Midbrain (tissue), 1 donor: ENCODE measurements around the gene CDC42EP1.

Source experiments
- DNase-seq: peaks from one replicate; lab custom pipeline; 2025; lab: John Stamatoyannopoulos, UW

CDC42EP1 gene

GRCh38 chr22:37560608-37561211 lies 430 bp downstream of the CDC42EP1 start:
- no peak for DNase-seq

- DNase-seq = peak; percentile 87
Measured at GRCh38 chr22:37561212-37562048, 1.1 kb downstream of the CDC42EP1 start.

- no peak for DNase-seq
Measured at GRCh38 chr22:37562049-37562875, 2.0 kb downstream of the CDC42EP1 start.

GRCh38 chr22:37563153-37564081 lies 3.1 kb downstream of the CDC42EP1 start:
- DNase-seq = peak; percentile 91

- no peak for DNase-seq
Measured at GRCh38 chr22:37564111-37564711, 3.9 kb downstream of the CDC42EP1 start.

GRCh38 chr22:37565830-37566229 lies 5.5 kb downstream of the CDC42EP1 start:
- DNase-seq = no peak

- no peak for DNase-seq
Measured at GRCh38 chr22:37566329-37566837, 6.1 kb downstream of the CDC42EP1 start.

- DNase-seq = peak; percentile 82
Measured at GRCh38 chr22:37566903-37567798, 6.9 kb downstream of the CDC42EP1 start.

GRCh38 chr22:37568012-37568411 lies 7.7 kb downstream of the CDC42EP1 start:
- no peak for DNase-seq

GRCh38 chr22:37568448-37569008 lies 8.2 kb downstream of the CDC42EP1 start:
- no peak for DNase-seq

- DNase-seq = peak; percentile 84
Measured at GRCh38 chr22:37569009-37569920, 9.0 kb downstream of the CDC42EP1 start.

- no peak for DNase-seq
Measured at GRCh38 chr22:37569921-37570660, 9.8 kb downstream of the CDC42EP1 start.

GRCh38 chr22:37570661-37570976 lies 10.3 kb downstream of the CDC42EP1 start:
- no peak for DNase-seq

GRCh38 chr22:37571258-37571991 lies 11.1 kb downstream of the CDC42EP1 start:
- no peak for DNase-seq

GRCh38 chr22:37571992-37572373 lies 11.7 kb downstream of the CDC42EP1 start:
- no peak for DNase-seq

GRCh38 chr22:37575490-37576003 lies 15.3 kb downstream of the CDC42EP1 start:
- no peak for DNase-seq

- DNase-seq = no peak
Measured at GRCh38 chr22:37578002-37578401, 17.7 kb downstream of the CDC42EP1 start.
